ENCODE data around the gene RRBP1.

Gene RRBP1

GRCh38 chr20:17622851-17623508 is 59.1 kb downstream of the RRBP1 start:
- DNase-seq (ENCODE audit: low spot score), result no peak

- no peak for DNase-seq (ENCODE audit: low spot score)
These were observed 59.8 kb downstream of the RRBP1 start for GRCh38 chr20:17622086-17622850.

GRCh38 chr20:17621229-17621968 is 60.6 kb downstream of the RRBP1 start:
- no peak for DNase-seq (ENCODE audit: low spot score)

- no peak for DNase-seq (ENCODE audit: low spot score)
These were observed 61.4 kb downstream of the RRBP1 start for GRCh38 chr20:17620371-17621228.

- DNase-seq (ENCODE audit: low spot score), result no peak
These were observed 62.5 kb downstream of the RRBP1 start for GRCh38 chr20:17619351-17620093.

- no peak for DNase-seq (ENCODE audit: low spot score)
These were observed 63.4 kb downstream of the RRBP1 start for GRCh38 chr20:17618673-17619013.

- no peak for DNase-seq (ENCODE audit: low spot score)
These were observed 64.0 kb downstream of the RRBP1 start for GRCh38 chr20:17617868-17618672.

GRCh38 chr20:17617212-17617867 is 64.7 kb downstream of the RRBP1 start:
- peak; percentile 38 for DNase-seq (ENCODE audit: low spot score)

DNA sequence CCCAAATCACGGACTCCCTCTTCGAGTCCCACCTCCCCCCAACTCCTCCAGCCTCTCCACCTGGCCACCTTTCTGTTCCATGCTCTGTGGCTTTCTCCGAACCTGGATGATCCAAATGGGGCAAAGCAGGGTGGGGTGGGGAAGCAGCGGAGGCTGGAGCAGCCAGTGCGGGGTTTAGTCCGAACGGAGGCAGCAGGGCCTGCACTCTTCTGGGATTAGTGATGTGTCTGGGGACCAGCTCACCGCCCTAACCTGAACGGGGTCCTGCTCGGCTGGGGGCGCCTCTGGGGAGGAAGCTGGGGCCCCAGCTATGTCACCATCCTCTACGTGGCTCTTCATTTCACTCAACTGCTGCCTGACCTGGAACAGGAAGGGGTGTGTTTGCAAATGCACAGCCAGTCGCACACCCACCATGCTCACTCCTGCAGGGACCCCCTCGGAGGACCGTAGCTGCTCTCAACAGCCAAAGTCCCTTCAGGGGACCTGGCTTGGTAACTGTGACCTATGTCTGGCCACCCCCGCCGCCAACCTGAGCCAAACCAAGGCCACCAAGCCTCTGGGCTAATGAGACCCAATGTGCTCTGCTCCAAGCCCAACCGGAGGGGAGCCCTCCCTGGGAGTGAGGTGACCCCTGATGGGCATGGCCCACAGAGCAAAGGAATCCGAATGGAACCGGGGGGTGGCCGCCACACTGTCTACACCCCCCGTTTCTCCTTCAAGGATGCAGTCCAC is 65.4 kb downstream of the RRBP1 start:
- no peak for DNase-seq (ENCODE audit: low spot score)

DNA sequence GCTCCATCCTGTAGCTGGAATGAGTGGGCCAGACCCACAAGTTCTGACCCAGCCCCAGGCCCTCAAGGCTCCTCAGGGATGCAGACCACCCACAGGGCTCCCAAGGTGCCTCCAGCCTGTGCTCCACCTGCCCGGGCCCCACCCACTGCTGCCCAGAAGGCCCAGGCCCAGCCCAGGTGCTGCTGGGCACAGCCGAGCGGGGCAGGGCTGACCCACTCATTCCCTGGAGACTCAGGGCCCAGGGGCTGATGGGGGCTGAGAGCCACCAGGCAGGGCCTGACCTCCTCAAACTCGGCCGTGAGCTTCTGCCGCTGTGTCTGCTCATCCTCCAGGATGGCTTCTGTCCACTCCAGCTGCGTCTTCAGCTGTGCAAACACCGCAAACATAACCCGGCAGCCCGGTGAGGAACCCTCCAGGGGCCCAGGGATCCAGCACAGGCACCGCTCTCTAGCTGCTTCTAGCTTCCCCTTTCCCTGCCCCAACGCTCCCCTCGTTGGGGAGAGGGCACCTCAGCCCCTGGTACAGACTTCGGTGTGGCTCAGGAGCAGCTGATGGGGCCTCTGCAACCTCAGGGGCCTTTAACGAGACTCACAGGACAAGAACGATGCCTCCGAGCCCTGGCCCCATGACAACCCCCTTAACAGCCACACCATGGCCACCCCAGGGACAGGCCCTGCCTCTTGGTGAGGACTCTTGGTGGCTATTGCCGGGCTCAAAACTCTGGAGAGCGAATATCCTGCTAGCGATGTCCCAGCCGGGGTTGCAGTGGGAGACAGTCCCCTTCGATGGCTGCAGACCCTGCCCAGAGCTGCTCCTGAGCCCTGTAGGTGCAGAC is 66.2 kb downstream of the RRBP1 start:
- no peak for DNase-seq (ENCODE audit: low spot score)

DNA sequence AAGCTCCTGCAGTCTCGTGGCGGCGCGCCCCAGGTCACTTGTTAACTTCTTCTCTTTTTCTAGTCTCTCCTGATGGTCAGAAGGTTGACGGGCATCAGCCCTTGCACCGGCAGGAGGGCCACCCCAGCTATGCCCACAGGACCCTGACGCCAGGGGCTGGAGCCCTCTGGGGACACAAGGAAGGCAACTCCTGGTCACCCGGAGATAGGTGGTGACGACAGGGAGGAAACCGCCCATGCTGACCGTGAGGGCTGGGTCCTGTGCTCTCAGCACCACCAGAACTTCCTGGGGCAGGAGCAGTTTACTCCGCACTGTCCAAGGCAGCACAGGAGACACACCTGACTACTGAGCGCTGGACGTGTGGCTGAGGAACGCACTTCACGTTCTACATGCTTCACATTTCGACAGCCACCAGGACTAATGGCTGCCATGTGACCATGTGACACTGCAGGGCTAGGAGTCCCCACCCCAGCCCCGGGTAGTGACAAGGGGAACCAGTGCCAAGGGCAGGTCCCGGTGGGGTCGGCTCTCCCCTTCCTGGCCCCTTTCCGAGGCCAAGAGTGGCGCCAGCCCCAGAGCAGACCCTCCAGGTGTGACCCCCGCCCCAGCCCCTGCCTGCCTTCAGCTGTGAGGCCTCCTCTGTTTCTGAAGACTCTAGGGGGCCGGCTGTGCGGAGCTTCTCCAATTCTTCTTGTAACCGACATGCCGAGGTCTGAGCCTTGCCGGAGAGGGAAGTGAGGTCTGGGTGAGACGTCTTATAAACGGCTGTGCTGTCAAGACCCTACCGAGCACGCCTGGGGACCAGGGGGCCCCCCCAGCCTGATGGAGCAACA is 67.0 kb downstream of the RRBP1 start:
- DNase-seq (ENCODE audit: low spot score), result no peak

- DNase-seq (ENCODE audit: low spot score), result no peak
These were observed 67.7 kb downstream of the RRBP1 start for GRCh38 chr20:17614176-17614811.

GRCh38 chr20:17613328-17614175 is 68.5 kb downstream of the RRBP1 start:
- no peak for DNase-seq (ENCODE audit: low spot score)

GRCh38 chr20:17612992-17613327 is 69.1 kb downstream of the RRBP1 start:
- no peak for DNase-seq (ENCODE audit: low spot score)

DNA sequence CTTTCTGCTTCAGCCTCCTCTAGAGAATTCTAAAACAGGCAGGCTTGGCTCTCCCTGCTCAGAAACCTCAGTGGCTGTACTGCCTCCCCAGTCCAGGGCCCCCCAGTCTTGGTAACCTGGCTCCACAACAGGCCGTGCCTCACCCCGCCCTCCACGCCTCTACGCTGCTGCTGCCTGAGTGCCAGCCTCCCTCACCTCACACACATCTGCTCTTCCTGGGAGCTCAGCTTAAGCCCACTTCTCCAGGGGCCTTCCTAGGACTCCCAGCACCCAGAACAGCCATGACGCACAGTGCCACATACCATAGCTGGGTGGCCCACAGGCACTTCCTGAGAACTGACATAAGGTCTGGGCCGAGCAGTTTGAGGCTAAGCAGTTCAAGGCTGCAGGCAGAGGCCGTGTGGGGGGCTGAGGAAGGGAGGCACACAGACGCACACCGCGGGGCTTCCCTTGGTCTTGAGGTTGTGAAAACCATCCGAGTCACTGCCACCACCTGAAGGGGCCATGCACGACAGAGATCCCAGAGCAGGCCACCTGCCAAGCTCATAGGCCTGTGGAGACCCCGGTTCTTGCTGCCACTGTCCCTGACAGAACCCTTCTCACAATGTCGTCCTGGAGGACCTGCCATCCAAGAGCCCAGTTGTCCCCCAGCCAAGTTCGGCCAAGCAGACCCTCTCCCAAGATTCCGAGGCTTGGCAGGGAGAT is 69.6 kb downstream of the RRBP1 start:
- peak; percentile 6 for DNase-seq (ENCODE audit: low spot score)
